Colonic mucosa (tissue), 4 donors: ENCODE measurements around the gene PHACTR3. TPM values are rescaled to one million over a fixed set of nuclear protein-coding genes. Genes with fewer than 3 reads are reported as not detected.
A peak's percentile ranks its signal among the peaks of the same experiment; 100 is the strongest.

Experiments used
- DNase-seq: peaks from one replicate; pipeline ENCODE4 v3.0.0-alpha.2; 2020
- H3K27ac ChIP-seq: fragments of 200-600 bp; one replicate; pipeline ENCODE4 v1.8.0; 2021
- H3K27me3 ChIP-seq: fragments of 200-600 bp; one replicate; pipeline ENCODE4 v1.8.0; 2021
- H3K36me3 ChIP-seq: fragments of 200-600 bp; one replicate; pipeline ENCODE4 v1.8.0; 2021
- H3K4me1 ChIP-seq: fragments of 200-600 bp; one replicate; pipeline ENCODE4 v1.8.0; 2021; ENCODE audit warnings: mild to moderate bottlenecking
- H3K4me3 ChIP-seq: fragments of 200-600 bp; one replicate; pipeline ENCODE4 v1.8.0; 2021
- H3K9ac ChIP-seq, 2 donors: one replicate each; pipeline ENCODE4 v1.7.0; 2013; ENCODE audit warnings: control low read depth in 2 of 2, low read depth in 2 of 2, low read length in 2 of 2
- H3K9me3 ChIP-seq: fragments of 200-600 bp; one replicate; pipeline ENCODE4 v1.8.0; 2021
- intact Hi-C: fragments of 100-400 bp; cut with DNase I; formaldehyde crosslinking; loops from one replicate; pipeline ENCODE4 v1.14.1; 2022
- total RNA-seq, 2 donors: library from RNA; stranded (reverse); fragmentation: NEBNext Ultra II Directional in 1 of 2; extraction: Animal tissue kit (Norgen Biotek cat#: 25700) in 1 of 2; gene quantifications; one replicate each; pipeline ENCODE4 v1.2.1, GENCODE V29; 2021
- TF ChIP-seq, protein P1 (sequence below): fragments of 200-600 bp; IDR thresholded peaks from one replicate; pipeline ENCODE4 v1.8.0; 2022; ENCODE audit warnings: antibody characterized with exemption, mild to moderate bottlenecking
- donor health status: healthy.
- donor health status: DM: no; HTN: no; CAD: no.
- donor health status: DM: no; HTN: no; CAD: no.

PHACTR3 gene
- total RNA-seq, 2 donors from 2014 or later = 0.44 to 0.53 TPM

GRCh38 chr20:59802471-59803221 is 198.3 kb downstream of the PHACTR3 start:
- TF ChIP-seq, protein P1, sequence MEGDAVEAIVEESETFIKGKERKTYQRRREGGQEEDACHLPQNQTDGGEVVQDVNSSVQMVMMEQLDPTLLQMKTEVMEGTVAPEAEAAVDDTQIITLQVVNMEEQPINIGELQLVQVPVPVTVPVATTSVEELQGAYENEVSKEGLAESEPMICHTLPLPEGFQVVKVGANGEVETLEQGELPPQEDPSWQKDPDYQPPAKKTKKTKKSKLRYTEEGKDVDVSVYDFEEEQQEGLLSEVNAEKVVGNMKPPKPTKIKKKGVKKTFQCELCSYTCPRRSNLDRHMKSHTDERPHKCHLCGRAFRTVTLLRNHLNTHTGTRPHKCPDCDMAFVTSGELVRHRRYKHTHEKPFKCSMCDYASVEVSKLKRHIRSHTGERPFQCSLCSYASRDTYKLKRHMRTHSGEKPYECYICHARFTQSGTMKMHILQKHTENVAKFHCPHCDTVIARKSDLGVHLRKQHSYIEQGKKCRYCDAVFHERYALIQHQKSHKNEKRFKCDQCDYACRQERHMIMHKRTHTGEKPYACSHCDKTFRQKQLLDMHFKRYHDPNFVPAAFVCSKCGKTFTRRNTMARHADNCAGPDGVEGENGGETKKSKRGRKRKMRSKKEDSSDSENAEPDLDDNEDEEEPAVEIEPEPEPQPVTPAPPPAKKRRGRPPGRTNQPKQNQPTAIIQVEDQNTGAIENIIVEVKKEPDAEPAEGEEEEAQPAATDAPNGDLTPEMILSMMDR = no peak
- Histone ChIP-seq H3K4me1 (no peaks in the 10 kb centered on the region), H3K27me3 (no peaks in the 10 kb centered on the region), H3K27ac (no peak overlapping the region), H3K4me3 (no peak overlapping the region), H3K9ac (no peak overlapping the region), H3K36me3 (no peaks in the 10 kb centered on the region), H3K9me3 (no peaks in the 10 kb centered on the region)
- DNase-seq = peak; percentile 9
- intact Hi-C loops = no loop called here

- no peak for DNase-seq
- Histone ChIP-seq H3K9ac (no peak overlapping the region), H3K36me3 (no peaks in the 10 kb centered on the region), H3K27me3 (no peaks in the 10 kb centered on the region), H3K4me1 (no peaks in the 10 kb centered on the region), H3K27ac (no peak overlapping the region), H3K9me3 (no peaks in the 10 kb centered on the region), H3K4me3 (no peak overlapping the region)
- TF ChIP-seq, protein P1 = no peak
- intact Hi-C loops = no loop called here
These were observed 200.0 kb downstream of the PHACTR3 start for GRCh38 chr20:59804347-59804746.

DNA sequence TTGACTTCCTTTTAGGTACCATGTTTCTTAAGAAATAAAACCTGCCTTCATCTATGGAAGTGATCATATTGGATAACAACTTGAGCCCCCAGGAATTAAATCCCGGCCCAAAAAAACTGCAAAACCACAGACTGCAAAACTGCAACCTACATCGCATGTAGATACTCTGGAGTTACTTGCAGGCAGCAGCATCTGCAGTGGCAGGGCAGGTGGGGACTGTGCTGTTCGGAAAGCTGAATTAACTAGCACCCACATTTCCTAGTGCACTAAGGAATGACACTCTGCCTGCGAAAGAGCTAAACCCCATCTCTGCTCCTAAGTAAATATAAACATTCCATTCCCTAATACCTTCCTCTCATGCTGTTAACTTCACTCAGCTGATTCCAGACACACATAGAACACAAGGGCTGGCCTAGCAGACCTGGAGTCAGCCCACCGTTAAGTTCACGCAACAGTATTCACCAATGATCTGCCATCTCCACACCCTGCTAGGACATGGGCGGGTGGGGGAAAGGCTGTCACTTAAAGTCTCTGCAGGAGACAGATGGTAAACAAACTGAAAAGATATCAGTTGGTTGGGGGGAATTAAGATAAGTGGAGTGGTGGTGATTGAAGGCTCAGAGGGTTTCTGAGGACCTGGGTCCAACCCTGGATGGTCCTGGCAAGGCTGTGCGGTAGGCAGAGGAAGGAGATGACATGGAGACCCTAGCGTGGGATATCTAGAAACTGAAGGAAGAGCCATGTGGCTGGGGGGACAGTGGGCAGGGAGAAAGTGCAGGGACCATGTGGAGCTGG is 200.7 kb downstream of the PHACTR3 start:
- H3K27ac ChIP-seq = no peak overlapping the region
- no peaks in the 10 kb centered on the region for H3K36me3 ChIP-seq
- TF ChIP-seq, protein P1 = no peak
- intact Hi-C loops = no loop called here
- DNase-seq = peak; percentile 6
- no peak overlapping the region for H3K4me3 ChIP-seq
- H3K27me3 ChIP-seq = no peaks in the 10 kb centered on the region
- H3K9me3 ChIP-seq = no peaks in the 10 kb centered on the region
- H3K4me1 ChIP-seq = no peaks in the 10 kb centered on the region
- no peak overlapping the region for H3K9ac ChIP-seq

DNA sequence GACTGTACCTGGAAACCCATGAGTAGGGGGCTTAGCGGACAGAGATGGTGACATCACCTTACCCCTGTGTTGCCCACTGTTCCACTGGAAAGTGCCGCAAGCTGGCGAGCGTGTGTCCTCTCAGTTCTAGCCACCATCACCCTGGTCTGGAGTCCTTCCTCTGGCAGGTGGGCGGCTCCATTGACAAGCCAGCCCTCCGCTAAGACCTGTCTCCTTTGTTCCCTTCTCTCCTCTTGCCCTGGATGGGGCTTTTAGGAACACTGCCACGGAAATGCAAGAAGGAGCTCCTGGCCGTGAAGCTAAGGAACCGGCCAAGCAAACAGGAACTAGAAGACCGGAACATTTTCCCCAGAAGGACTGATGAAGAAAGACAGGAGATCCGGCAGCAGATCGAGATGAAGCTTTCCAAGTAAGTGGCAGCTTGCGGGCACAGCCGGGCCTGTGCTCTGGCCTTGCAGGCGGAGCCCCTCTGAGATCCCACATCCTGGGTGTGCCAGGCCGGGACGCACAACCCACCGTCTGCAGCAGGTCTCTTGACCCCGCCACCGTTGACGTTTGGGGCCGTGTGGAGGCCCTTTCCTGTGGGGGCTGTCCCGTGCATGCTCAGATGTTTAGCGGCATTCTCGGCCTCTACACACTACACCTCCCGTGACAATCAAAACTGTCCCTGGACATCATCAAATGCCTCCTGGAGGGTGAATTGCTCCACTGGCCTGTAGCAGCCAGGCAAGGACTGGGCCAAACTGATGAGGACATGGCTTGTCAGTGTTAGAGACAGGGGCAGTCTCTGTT is 201.6 kb downstream of the PHACTR3 start:
- Histone ChIP-seq H3K9ac (no peak overlapping the region), H3K36me3 (no peaks in the 10 kb centered on the region), H3K4me3 (no peak overlapping the region), H3K4me1 (no peaks in the 10 kb centered on the region), H3K9me3 (no peaks in the 10 kb centered on the region), H3K27me3 (no peaks in the 10 kb centered on the region), H3K27ac (no peak overlapping the region)
- peak; percentile 10 for DNase-seq
- TF ChIP-seq, protein P1 = no peak
- intact Hi-C loops = no loop called here

DNA sequence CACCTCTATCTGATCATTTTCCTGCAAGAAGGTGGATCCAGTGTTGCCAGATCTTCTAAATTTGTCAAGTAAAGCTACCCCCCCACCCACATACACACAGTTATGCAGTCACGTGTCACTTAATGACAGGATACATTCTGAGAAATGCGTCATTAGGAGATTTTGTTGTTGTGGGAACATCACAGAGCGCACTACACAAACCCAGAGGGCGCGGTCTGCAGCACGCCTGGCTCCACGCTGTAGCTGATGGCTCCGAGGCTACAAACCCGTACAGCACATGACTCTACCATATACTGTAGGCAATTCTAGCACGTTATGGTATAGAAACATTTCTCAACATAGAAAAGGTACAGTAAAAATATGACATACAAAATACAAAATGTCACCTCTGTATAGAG is 202.2 kb downstream of the PHACTR3 start:
- no peak overlapping the region for H3K4me3 ChIP-seq
- no peak overlapping the region for H3K9ac ChIP-seq
- peak; percentile 4 for DNase-seq
- no peaks in the 10 kb centered on the region for H3K36me3 ChIP-seq
- no peaks in the 10 kb centered on the region for H3K27me3 ChIP-seq
- no peaks in the 10 kb centered on the region for H3K4me1 ChIP-seq
- TF ChIP-seq, protein P1 = no peak
- H3K9me3 ChIP-seq = no peaks in the 10 kb centered on the region
- H3K27ac ChIP-seq = no peak overlapping the region
- intact Hi-C loops = no loop called here
